Left lobe of liver (tissue), 2 donors: ENCODE measurements around the gene AP2B1. TPM values are rescaled to one million over a fixed set of nuclear protein-coding genes. Genes with fewer than 3 reads are reported as not detected.
"Not testable (repeated sequence)": the region's sequence is repeated elsewhere in the genome, so short reads cannot be mapped to it uniquely, and the experiment has no call there.

Experiments used
- ATAC-seq: fragments of 200-7000 bp; cut with Tn5 transposase; one replicate; pipeline ENCODE4 v1.9.1; 2020; ENCODE audit warnings: mild to moderate bottlenecking, moderate library complexity
- DNase-seq: peaks from one replicate; pipeline ENCODE4 v3.0.0-alpha.2; 2020; ENCODE audit warnings: low spot score
- total RNA-seq: library from RNA; stranded (reverse); gene quantifications from one replicate; pipeline ENCODE4 v1.2.1, GENCODE V29; 2021
- donor health status: DM: no; HTN: no; CAD: no; lungs with moderate emphysema.
- donor health status: DM: no; HTN: yes; CAD: no.

AP2B1 gene
- total RNA-seq, 1 donor from 2014 or later: 39.6 TPM

DNA sequence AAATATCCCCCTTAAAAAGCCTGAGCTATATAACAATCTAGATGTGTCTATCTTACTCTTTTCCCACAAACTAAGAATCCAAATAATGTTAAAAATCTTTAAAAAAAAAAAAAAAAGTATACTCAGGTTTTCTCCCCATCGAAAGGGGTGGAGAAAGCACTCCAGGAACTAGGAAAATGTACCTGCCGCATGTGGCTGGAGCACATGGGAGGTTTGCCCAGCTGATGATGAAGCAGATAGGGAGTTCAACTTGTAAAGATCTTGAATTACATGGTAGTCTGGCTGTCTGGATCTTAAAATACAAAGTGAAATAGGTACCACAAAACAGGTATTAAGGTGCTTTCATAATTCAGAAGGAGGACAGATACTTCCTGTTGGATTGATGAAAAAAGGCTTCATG lies 17.7 kb upstream of the AP2B1 start:
- DNase-seq (no peak), ATAC-seq (no peak)

DNA sequence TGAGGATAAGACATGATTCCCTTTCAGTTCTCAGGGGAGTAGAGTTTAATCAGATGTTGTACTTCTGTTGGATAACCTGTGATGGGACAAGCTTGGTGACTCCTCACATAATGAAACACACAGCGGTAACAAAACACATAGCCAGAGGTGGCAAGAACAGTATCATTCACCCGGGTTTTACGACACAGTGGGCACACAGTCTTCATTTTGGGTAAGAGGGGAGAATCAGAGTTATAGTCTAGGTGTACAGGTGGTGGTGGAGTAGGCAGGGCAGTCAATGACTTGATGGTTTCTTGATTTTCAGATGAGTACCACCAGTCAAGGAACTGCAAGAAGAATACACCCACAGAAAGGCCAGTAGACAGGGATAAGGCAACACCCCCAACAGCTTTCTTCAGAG lies 11.4 kb upstream of the AP2B1 start:
- no peak for DNase-seq
- ATAC-seq: no peak

DNA sequence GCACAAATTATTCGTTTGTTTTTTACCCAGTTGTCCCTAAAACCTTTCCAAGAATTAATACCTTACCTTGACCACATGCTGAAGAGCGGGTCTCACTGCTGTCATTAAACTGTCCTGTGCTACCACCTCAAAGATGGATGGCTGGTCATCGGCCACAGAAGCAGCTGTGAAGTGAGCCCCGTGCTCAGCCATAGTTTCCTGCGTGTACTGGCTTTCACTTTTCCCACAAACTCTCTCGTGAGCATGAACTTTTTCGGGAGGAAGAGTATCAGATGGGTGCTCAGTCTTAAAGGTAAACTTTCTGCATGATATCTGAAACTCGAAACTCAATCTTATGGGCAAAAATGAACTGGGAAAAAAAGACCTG lies 9.3 kb upstream of the AP2B1 start:
- no peak for DNase-seq
- peak; percentile 36 for ATAC-seq

DNA sequence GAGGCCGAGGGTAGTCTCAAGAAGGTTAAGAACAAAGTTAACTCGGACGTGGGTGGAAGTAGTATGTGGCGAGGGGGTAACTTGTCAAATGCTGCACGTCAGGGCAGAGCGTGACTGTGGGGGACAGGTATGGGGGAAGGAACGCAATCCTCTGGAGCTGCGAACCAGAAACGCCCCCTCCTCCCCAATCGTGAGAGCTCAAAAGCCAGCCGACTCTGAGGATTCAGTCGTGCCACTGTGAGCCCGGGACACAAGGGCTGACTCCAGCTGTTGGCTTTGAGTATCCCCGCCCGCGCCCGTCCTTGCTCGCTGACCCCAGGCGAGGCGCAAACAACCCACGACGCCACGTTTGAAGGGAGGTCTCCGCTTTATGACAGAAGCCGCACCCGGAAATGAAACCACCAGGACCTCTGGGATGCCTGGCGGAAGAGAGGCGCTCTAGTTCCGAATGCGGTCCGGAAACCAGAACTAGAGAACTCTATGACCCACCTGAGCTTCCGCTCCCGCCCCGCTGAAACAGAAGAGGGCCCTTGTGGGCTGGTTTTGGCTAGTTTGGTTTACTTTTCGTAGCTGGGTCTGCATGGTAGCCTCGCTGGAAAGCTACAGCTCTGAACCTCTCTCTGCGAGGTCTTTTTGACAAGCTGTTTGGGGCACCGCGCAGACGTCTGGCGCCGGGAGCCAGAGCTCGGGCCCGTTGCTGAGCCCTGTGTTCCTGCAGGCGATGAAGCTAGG lies 8.8 kb upstream of the AP2B1 start, which contains the start of gene PEX12:
Gene PEX12, minus strand, starts transcription at position 375 of the 732 bp plus-strand sequence. CDS start 550 bp downstream, outside the sequence.
- ATAC-seq (peak; percentile 98), DNase-seq (peak; percentile 91)

DNA sequence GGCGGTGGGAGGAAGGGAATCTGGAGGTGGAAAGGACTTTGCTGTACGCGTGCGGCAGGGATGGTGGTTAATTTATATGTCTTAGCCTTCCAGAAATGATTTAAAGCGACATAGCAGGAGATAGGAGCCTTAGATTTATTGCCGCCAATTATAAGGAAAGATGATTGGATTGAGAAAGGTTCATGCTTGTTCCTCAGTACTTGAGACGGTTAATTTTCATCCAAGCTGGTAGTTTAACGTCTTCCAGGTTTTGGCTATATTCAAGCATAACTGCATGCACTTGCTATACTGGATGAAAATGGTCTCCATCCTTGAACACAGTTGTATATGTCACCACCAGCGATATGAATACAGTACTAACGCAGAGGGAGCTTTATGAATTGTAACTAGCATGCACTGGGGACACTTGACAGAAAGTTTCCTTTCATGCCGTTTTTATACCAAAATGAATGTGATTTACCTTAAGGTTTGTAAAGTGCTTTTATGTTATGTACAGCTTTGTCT lies 8.1 kb upstream of the AP2B1 start:
- ATAC-seq: no peak
- DNase-seq: no peak

DNA sequence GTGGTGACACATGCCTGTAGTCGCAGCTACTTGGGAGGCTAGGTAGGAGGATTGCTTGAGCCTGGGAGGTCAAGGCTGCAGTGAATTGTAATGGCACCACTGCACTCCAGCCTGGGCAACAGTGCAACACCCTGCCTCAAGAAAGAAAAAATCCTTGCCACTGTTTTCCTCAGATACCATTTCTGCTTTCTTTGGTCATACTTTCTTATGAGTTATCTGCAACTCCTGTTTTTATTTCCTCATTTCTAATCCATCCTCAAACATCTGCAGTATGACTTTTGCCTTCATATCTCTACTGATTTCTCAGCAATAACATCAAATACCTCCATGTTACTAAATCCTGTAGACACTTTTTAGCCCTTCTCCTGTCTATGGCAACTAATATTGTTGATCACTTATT lies 3.1 kb upstream of the AP2B1 start:
- DNase-seq (no peak), ATAC-seq (no peak)

DNA sequence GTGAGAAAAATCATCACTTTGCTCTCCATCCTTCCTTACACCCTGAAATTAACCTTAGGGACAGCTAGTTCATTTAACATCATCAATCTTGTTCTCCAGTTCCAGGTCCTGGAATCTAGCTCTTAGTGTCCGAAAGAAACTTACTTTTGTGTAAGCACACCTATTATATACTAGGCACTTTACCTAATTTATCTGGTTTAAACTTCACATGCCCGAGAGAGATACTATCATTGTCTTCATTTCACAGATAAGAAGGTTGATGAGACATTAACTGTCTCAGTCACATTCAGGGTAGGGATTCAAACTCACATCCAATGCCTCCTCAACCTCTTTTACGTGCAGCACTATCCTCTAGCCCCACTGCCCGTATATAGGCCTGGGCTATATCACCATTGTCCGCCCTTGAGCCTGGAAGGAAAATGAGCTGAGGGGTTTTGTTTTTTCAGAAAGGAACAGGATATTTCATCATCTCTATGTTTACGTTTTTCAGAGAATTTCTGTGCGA lies 501 bp upstream of the AP2B1 start:
- ATAC-seq (peak; percentile 12), DNase-seq (no peak)

DNA sequence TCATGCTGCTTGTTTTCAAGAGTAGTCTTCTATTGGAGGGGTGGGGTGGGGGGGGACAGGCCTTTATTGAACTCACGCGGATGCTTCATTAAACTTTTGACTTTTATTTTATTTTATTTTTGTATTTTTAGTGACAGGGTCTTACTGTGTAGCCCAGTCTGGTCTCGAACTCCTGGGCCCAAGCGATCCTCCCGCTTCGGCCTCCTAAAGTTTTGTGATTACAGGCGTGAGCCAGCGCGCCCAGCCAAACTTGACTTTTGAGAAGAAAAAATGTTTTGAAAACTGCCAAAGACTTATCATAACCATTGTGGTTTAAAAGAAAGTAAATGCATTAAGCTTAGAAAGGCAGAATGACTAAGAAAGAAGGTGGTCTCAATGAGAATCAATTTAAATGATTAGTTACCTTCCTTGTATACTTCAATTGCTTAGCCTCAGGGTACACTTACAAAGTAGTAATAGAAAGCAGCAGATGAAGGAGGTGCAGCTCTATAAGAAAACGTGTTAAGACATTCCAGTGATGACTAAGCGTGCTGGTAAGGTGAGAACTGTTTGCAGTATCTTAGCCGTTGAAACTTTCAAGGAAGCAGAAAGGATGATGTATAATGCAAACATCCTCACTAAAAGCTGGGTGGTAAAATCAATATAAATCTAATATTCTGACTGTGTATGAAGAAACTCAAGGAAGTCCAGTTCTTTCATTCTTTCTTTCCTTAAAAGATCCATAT lies 1.2 kb downstream of the AP2B1 start:
- DNase-seq: no peak

DNA sequence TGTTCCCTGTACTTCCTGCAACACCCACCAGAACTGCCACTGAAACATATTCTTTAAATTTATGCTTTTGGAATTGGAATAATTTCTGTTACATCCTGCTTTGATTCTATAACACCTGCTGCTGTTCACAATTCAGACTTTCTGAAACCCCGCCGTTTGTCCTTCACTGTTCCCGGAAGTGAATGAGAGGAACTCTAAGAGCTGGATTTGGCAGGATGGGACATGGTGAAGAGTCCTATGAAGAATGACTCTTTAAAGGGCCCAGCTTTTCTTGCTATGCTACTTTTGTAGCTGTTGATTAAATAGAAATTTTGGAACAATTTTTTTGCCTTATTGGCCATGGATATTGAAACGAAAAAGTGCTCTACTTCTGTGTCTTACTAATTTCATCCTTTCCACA lies 8.9 kb downstream of the AP2B1 start:
- no peak for DNase-seq
- ATAC-seq: no peak

More for the DNA sequence above, 1.2 kb downstream of the AP2B1 start:
- ATAC-seq: no peak

DNA sequence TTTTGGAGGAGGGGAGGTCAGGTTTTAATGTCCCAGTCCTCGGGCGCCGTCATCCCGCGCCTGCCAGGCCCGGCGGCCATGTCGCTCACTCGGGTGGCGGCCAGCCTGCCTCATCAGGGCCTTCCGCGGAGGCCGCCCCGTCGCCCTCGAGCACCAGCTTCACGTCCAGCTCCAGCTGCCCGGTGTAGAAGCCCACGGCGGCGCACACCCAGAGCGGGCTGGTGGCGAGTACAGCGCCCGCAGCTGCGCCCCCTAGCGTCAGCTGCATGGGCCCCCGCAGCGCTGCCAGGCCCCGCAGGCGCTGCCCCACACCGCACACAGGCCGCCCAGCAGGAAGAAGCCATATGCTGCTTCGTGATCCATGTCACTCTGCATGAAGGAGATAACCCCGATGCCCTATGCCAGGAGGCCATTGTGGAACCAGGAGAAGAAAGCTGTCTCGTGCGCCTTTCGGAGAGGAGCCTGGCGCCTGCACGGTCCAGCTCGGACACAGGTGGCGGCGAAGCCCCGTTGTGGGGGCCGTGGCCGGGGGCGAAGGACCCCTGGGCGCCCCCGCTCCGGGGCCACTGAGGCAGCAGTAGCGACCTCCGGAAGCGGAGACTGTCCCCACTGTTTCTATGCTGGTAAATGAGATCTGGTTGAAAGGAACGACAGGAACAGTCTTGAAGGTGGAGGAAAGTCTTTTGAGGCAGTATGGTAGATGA lies 9.6 kb downstream of the AP2B1 start:
- ATAC-seq: no peak
- DNase-seq: no peak

DNA sequence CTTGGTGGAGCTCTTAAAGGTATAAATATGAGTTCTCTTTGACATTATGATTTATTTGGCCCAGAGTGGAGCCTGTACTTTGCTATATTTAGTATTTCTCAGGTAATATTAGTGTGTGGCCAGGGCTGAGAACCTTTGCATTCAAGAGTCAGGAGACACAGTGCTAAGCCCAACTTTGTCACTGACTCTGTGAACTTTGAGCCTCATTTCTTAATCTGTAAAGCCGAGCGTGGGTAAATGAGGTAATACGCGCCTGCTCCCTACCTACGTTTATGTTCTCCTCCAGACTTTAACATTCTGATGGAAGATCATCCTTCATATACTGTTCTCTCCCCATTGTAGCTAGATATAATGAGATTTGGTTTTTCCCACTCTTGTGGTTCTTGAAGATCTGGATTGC lies 10.5 kb downstream of the AP2B1 start:
- ATAC-seq (peak; percentile 88), DNase-seq (no peak)

DNA sequence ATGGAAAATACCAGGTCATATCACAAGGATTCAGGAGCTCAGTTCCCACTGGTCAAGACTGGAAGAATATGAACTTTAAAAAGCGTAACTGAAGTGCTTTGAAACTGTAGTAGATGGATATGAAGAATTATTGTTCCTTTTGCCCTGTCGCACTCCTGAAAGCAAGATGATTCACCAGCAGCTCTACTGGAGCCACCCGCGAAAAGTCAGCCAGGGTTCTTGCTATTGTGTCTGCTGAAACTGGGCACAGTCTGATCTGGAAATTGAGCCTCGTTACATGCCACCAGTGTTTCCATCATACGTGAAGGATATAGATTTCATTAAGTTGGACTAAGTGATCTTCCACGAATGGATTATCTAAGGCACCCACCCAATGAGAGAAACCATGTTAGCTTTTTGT lies 16.6 kb downstream of the AP2B1 start:
- no peak for DNase-seq
- no peak for ATAC-seq

DNA sequence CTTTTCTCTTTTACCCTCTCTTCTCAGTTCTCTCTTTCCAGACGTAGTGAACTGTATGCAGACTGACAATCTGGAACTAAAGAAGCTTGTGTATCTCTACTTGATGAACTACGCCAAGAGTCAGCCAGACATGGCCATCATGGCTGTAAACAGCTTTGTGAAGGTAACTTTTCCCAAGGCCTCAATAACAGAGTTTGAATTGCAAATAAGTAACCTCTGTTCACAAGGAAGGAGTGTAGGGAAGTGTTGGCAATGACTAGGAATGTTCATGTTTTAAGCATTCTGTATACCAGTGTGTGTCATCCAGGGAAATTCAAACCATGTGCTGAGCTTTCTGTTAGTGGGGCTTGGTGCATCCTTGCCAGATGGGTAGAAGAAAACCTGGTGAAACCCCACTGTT lies 18.6 kb downstream of the AP2B1 start:
- ATAC-seq: no peak
- DNase-seq: no peak

DNA sequence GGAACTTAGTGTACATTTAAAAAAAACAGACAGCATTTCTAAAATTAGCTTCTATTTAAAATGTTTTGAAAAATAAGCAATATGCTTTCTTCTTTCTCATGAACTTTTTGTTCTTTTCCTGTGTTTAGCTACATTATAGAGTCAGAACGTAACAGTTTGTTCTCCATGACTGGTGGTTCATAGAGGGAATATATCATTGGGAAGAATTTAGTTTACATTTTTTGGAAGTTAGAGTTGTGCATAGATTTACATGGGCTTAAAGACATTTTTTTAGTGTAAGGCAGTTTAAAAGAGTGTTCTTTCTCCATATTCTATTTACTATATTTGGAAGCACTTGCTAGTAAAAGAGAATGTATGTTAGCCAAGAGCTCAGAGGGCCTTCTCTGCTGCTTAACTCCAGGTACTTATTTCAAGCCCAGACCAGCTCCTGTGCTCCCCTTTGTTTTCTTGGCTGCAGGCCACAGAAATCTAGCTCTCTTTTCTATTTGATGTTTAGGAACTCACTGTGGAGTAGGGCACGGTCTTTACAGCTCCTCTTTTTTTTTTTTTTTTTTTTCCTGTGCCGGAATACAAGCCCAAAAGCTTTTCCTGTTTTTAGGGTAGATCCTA lies 20.2 kb downstream of the AP2B1 start:
- ATAC-seq (no peak), DNase-seq (no peak)

DNA sequence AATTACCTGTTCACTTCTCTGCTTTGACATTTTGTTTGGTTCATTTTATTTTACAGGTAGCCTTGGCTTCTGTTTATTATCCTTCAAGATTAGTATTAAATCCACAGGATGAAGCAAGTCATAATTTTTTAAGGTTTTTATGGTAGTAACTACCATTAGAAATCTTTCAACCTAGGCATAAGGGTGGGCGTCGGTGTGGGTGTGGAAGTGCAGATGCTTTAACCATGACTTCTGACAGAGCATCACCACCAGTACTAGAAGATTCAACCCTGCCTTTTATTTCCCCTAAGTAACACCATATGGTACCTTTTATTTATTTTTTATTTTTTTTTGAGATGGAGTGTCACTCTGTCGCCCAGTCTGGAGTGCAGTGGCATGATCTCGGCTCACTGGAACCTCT lies 22.7 kb downstream of the AP2B1 start:
- ATAC-seq: no peak
- DNase-seq: no peak

DNA sequence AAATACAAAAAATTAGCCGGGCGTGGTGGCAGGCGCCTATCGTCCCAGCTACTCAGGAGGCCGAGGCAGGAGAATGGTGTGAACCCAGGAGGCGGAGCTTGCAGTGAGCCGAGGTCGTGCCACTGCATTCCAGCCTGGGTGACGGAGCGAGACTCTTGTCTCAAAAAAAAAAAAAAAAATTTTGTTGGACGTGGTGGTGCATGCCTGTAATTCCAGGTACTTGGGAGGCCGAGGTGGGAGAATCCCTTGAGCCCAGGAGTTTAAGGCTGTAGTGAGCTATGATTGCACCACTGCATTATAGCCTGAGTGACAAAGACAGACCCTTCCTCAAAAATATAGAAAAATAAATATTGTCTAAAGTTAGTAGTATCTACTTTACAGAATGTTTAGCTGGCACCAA lies 23.6 kb downstream of the AP2B1 start:
- ATAC-seq, DNase-seq: not testable (repeated sequence)

DNA sequence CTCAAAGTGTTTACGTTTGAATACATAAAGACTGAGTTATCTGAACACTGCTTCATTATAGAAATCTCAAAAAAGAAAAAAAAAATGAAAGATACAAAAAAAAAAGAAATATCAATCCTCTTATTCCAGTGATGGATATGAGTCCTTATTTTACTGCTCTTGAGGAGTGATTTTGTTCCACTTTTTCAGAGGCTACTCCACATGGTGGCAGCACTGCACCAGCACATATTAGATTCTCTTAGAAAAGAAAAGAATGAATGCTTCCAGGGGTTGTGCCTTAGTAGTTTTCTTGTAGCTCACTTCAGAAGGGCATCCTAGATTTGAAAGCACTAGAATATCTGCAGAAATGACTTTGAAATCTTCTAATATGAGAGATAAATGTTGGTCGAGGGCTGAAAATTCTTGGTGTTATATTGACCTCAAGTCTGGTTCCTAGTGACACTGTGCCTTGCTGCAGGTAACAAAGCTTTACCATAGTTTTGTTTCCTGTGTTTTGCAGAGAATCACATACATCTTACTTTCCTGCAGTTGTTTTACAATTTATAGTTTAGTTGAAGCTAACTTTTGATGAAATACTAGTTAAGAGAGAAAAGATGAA lies 25.9 kb downstream of the AP2B1 start:
- DNase-seq: peak; percentile 49

DNA sequence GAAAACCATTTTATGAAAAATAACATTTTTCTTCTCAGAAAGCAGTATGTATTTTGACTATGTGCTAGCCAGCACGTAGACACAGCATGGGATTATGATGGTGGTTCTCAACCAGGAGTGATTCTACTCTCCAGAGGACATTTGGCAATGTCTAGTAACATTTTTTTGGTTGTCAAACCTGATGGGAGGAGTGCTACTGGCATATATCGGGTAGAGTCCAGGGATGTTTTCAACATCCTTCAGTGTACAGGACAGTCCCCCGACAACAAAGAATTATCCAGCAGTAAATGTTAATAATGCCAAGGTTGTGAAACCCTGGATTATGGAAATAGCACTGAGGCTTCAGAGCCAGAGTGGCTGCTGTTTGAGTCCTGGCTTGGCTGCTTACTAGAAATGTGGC lies 27.7 kb downstream of the AP2B1 start:
- ATAC-seq (no peak), DNase-seq (no peak)

More for the DNA sequence above, 25.9 kb downstream of the AP2B1 start:
- peak; percentile 86 for ATAC-seq

DNA sequence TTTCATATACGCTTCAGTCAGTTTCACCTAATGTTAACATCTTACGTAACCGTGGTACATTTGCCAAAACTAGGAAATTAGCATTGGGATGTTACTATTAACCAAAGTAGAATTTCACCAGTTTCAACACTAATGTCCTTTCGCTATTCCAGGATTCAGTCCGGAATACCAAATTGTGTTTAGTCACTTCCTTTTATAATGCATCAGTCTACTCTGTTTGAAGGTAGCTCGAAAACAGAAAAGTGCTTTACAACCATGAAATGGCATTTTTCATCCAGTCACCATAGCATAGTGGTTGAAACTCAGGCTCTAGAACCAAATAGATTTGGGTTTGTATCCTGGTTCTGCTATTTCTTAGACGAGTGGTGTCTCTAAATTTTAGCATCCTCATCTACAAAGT lies 29.4 kb downstream of the AP2B1 start:
- ATAC-seq (no peak), DNase-seq (no peak)

DNA sequence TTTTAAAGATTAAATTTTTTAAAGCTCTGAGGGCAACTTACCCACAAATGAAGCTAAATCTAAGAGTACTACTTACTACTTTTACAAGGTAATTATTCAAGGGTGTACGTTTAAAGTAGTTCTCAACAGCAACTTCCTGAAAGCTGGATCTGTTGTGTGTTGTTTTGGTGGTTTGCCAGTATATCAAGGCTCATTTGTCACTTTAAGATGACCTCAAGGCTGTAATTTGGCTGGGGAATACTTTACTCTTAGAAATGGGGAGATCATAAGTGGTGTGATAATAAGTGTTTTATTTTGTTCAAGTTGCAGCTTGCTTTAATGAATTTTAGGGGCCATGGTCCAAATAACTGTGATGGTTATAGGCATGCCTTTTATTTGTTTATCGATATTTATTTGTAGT lies 30.4 kb downstream of the AP2B1 start:
- no peak for DNase-seq
- ATAC-seq: no peak

DNA sequence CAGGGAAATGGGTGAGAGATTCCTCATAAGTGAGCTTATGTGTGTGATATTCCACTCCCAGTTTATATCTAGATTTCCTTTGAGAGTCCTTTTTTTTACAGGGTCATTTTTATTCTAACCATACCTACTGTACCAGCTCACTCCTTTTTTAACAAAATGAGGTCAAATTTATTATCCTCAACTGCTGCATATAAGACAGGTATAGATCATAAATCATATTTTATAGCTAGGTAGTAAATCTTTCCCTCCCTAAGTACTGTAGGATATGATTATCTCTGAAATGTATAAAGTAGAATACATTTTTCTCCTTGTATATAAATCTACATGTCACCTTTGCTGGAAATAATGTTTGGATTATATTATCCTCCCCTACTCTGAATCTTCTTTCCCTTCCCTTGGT lies 31.5 kb downstream of the AP2B1 start:
- ATAC-seq (no peak), DNase-seq (no peak)
